Hepatocyte (in vitro differentiated cells): ENCODE data around the gene STYXL2. TPM values are rescaled to one million over a fixed set of nuclear protein-coding genes. Genes with fewer than 3 reads are reported as not detected.

ENCODE experiments used
- DNase-seq: peaks from one replicate; pipeline ENCODE4 v3.0.0-alpha.2; 2016; ENCODE audit warnings: low spot score
- H2AFZ ChIP-seq: fragments of 200-600 bp; sonication (generic); 2 replicates; pipeline ENCODE4 v1.6.0; 2016; ENCODE audit warnings: antibody characterized with exemption, mild to moderate bottlenecking
- H3K27ac ChIP-seq: fragments of 200-600 bp; sonication (generic); 2 replicates; pipeline ENCODE4 v1.5.1; 2016; ENCODE audit warnings: mild to moderate bottlenecking
- H3K27me3 ChIP-seq: fragments of 200-600 bp; sonication (generic); 2 replicates; pipeline ENCODE4 v1.6.1; 2016
- H3K36me3 ChIP-seq: fragments of 200-600 bp; sonication (generic); replicated peaks from 2 replicates; pipeline ENCODE4 v1.5.1; 2016; ENCODE audit warnings: low read depth; ENCODE audit not compliant: insufficient read depth
- H3K4me1 ChIP-seq: fragments of 200-600 bp; sonication (generic); 2 replicates; pipeline ENCODE4 v1.5.1; 2016; ENCODE audit warnings: mild to moderate bottlenecking, moderate library complexity; ENCODE audit not compliant: insufficient read depth
- H3K4me2 ChIP-seq: fragments of 200-600 bp; sonication (generic); 2 replicates; pipeline ENCODE4 v1.6.0; 2016
- H3K4me3 ChIP-seq: fragments of 200-600 bp; sonication (generic); 2 replicates; pipeline ENCODE4 v1.5.1; 2016; ENCODE audit warnings: mild to moderate bottlenecking
- H3K79me2 ChIP-seq: fragments of 200-600 bp; sonication (generic); 2 replicates; pipeline ENCODE4 v1.6.0; 2017; ENCODE audit warnings: mild to moderate bottlenecking
- H3K9me2 ChIP-seq: fragments of 200-600 bp; sonication (generic); replicated peaks from 2 replicates; pipeline ENCODE4 v1.6.0; 2017; ENCODE audit warnings: mild to moderate bottlenecking; ENCODE audit not compliant: insufficient read depth
- H3K9me3 ChIP-seq: fragments of 200-600 bp; sonication (generic); 2 replicates; pipeline ENCODE4 v1.5.1; 2016; ENCODE audit warnings: low read depth, mild to moderate bottlenecking
- H4K20me1 ChIP-seq: fragments of 200-600 bp; sonication (generic); 2 replicates; pipeline ENCODE4 v1.6.0; 2016; ENCODE audit warnings: mild to moderate bottlenecking; ENCODE audit not compliant: insufficient read depth, poor library complexity, severe bottlenecking
- CTCF ChIP-seq: fragments of 200-600 bp; sonication (generic); IDR thresholded peaks from 2 replicates; pipeline ENCODE4 v1.5.1; 2016; ENCODE audit warnings: antibody characterized with exemption, mild to moderate bottlenecking; ENCODE audit not compliant: poor library complexity
- EZH2 ChIP-seq: fragments of 200-600 bp; sonication (generic); IDR thresholded peaks from 2 replicates; pipeline ENCODE4 v1.6.1; 2016; ENCODE audit warnings: antibody characterized with exemption, mild to moderate bottlenecking, borderline replicate concordance
- EZH2phosphoT487 ChIP-seq: fragments of 200-600 bp; sonication (generic); IDR thresholded peaks from one replicate; pipeline ENCODE4 v1.6.1; 2018; ENCODE audit warnings: antibody characterized with exemption, mild to moderate bottlenecking, low read depth, moderate library complexity; ENCODE audit not compliant: unreplicated experiment, severe bottlenecking
- WGBS: methylation state at CpG from one replicate; pipeline ENCODE4 v1.1.6; 2016; ENCODE audit warnings: low lambda C conversion rate; ENCODE audit errors: missing lambda C conversion rate; 5-methylcytosine and 5-hydroxymethylcytosine counted together
- polyA plus RNA-seq: library from polyadenylated mRNA; unstranded; fragments of >200 nt; fragmentation: Nextera tagmentation; extraction: Ambion mirVana; gene quantifications from 2 replicates; pipeline ENCODE4 v1.2.1, GENCODE V29; 2016
- total RNA-seq: library from RNA; depleted of rRNA; stranded (reverse); fragments of >200 nt; gene quantifications from 2 replicates; pipeline ENCODE4 v1.2.3, GENCODE V29; 2014

STYXL2 gene
- total and polyA plus RNA-seq, 2 experiments from 2014 or later = 0.07 to 0.40 TPM

GRCh38 chr1:167071286-167071685 is 22.6 kb upstream of the STYXL2 start:
- Histone ChIP-seq H2AFZ (no peak overlapping the region), H3K9me2 (no peaks in the 10 kb centered on the region), H3K4me2 (no peak overlapping the region), H3K27me3 (no peaks in the 10 kb centered on the region), H3K36me3 (no peaks in the 10 kb centered on the region), H3K4me3 (no peak overlapping the region), H4K20me1 (no peaks in the 10 kb centered on the region), H3K27ac (no peak overlapping the region), H3K79me2 (no peaks in the 10 kb centered on the region), H3K9me3 (no peaks in the 10 kb centered on the region), H3K4me1 (no peaks in the 10 kb centered on the region)
- TF ChIP-seq EZH2 (no peak), EZH2phosphoT487 (no peak), CTCF (no peak)
- DNase-seq = no peak
- 94% methylated on average over 8 of the region's 8 CpGs for WGBS

- H3K9me3 ChIP-seq = no peaks in the 10 kb centered on the region
- H3K4me2 ChIP-seq = no peak overlapping the region
- no peaks in the 10 kb centered on the region for H3K9me2 ChIP-seq
- H3K36me3 ChIP-seq = no peaks in the 10 kb centered on the region
- no peak overlapping the region for H2AFZ ChIP-seq
- H3K27me3 ChIP-seq = no peaks in the 10 kb centered on the region
- WGBS = 76% methylated on average over 8 of the region's 8 CpGs
- H3K4me3 ChIP-seq = no peak overlapping the region
- no peaks in the 10 kb centered on the region for H4K20me1 ChIP-seq
- no peaks in the 10 kb centered on the region for H3K79me2 ChIP-seq
- DNase-seq = no peak
- H3K27ac ChIP-seq = no peak overlapping the region
- no peaks in the 10 kb centered on the region for H3K4me1 ChIP-seq
- no peak for TF ChIP-seq EZH2
- no peak for TF ChIP-seq EZH2phosphoT487
- TF ChIP-seq CTCF = no peak
These were observed 17.7 kb upstream of the STYXL2 start for GRCh38 chr1:167076136-167076710.

GRCh38 chr1:167077128-167077867 is 16.6 kb upstream of the STYXL2 start:
- no peaks in the 10 kb centered on the region for H3K27me3 ChIP-seq

More at GRCh38 chr1:167077128-167077867, 16.6 kb upstream of the STYXL2 start:
- TF ChIP-seq CTCF (no peak), EZH2 (no peak), EZH2phosphoT487 (no peak)
- Histone ChIP-seq H3K4me1 (peaks cover 6% of the 10 kb centered on the region), H3K27ac (no peak overlapping the region), H3K79me2 (no peaks in the 10 kb centered on the region), H3K4me2 (no peak overlapping the region), H2AFZ (no peak overlapping the region), H4K20me1 (no peaks in the 10 kb centered on the region), H3K36me3 (no peaks in the 10 kb centered on the region), H3K4me3 (no peak overlapping the region), H3K9me3 (no peaks in the 10 kb centered on the region), H3K9me2 (no peaks in the 10 kb centered on the region)
- 84% methylated on average over 3 of the region's 3 CpGs for WGBS
- DNase-seq = no peak
